ENCODE measurements around the gene NDOR1.
A peak's percentile ranks its signal among the peaks of the same experiment; 100 is the strongest.

Gene NDOR1

GRCh38 chr9:137205126-137206069, at the start of gene NDOR1, which contains the start of gene TMEM203:
Gene NDOR1 (plus strand): TSS chr9:137205700. CDS start chr9:137205778, 78 bp downstream.
Gene TMEM203 (minus strand): TSS chr9:137205648. CDS start chr9:137205414, 234 bp downstream.
- peak; percentile 95 for DNase-seq

GRCh38 chr9:137156567-137157375, 48.7 kb upstream of the NDOR1 start:
- peak; percentile 63 for DNase-seq

- no peak for DNase-seq
These were observed 47.7 kb upstream of the NDOR1 start for GRCh38 chr9:137157618-137158415.

GRCh38 chr9:137158625-137159024, 46.9 kb upstream of the NDOR1 start:
- DNase-seq, result no peak

GRCh38 chr9:137159105-137160053, 46.1 kb upstream of the NDOR1 start:
- no peak for DNase-seq

GRCh38 chr9:137160054-137160425, 45.5 kb upstream of the NDOR1 start:
- no peak for DNase-seq

GRCh38 chr9:137160716-137161557, 44.6 kb upstream of the NDOR1 start:
- DNase-seq, result no peak

- DNase-seq, result no peak
These were observed 43.7 kb upstream of the NDOR1 start for GRCh38 chr9:137161558-137162486.

- no peak for DNase-seq
These were observed 42.8 kb upstream of the NDOR1 start for GRCh38 chr9:137162505-137163364.

- no peak for DNase-seq
These were observed 42.2 kb upstream of the NDOR1 start for GRCh38 chr9:137163365-137163715.

- no peak for DNase-seq
These were observed 41.7 kb upstream of the NDOR1 start for GRCh38 chr9:137163805-137164204.

- no peak for DNase-seq
These were observed 40.9 kb upstream of the NDOR1 start for GRCh38 chr9:137164370-137165249.

- no peak for DNase-seq
These were observed 40.2 kb upstream of the NDOR1 start for GRCh38 chr9:137165250-137165836.

GRCh38 chr9:137166380-137167229, 38.9 kb upstream of the NDOR1 start:
- no peak for DNase-seq

GRCh38 chr9:137167277-137167746, 38.2 kb upstream of the NDOR1 start:
- no peak for DNase-seq
